Astrocyte of the cerebellum (primary cell): ENCODE results near the gene RTN4.
"Not testable (repeated sequence)": the region's sequence is repeated elsewhere in the genome, so short reads cannot be mapped to it uniquely, and the experiment has no call there.

ENCODE experiments used
- DNase-seq: peaks from one replicate; pipeline ENCODE4 v3.0.0-alpha.2; 2011; ENCODE audit warnings: low read depth
- H3K4me3 ChIP-seq: 2 replicates; pipeline ENCODE4 v1.5.1; 2011; ENCODE audit warnings: mild to moderate bottlenecking, low read depth, low read length, moderate library complexity
- CTCF ChIP-seq: IDR thresholded peaks from 2 replicates; pipeline ENCODE4 v1.5.1; 2012; ENCODE audit warnings: low read length, low read depth, moderate library complexity, mild to moderate bottlenecking; ENCODE audit errors: missing control alignments
- in situ Hi-C: cut with HindIII; loops from 2 replicates; pipeline ENCODE4 v1.10.0; 2017; ENCODE audit warnings: low sequenced_read_pairs

The RTN4 gene

DNA sequence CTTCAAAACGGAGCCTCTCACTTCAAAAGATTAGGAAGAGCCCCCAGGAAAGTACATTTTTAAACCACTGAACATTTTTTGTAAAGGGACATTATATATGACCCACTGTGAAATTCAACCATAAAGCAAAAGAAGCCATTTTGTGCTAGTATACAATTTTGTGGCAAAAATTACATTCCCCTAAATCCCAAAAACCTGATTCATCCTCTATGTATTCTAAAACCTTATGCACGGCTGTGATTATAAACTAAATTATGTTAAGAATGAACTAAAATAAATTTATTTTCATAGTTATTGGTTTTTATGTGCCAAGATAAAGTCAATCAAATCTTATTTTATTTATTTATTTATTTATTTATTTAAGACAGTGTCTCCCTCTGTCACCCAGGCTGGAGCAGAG is 48.5 kb downstream of the RTN4 start:
- in situ Hi-C loops = no loop called here
- TF ChIP-seq CTCF = no peak
- H3K4me3 ChIP-seq = no peak overlapping the region
- DNase-seq = no peak

DNA sequence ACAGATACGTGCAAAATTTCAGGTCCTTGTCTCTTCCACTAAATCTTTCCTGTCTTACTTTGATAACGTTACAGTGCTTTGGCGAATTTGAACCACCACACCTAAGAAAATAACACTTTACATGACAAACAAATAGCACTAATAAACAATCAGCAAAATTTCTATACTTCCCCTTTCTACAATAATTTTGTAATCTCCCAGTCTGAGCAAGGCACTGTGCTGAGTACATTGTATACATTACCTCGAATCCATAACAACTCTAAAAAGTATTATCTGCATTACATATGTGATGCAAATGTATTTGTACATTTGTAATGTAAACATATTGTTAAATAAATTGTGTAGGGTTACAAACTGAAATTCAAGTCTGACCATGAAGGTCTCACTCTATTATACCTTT is 49.9 kb downstream of the RTN4 start:
- DNase-seq = no peak
- no peak for TF ChIP-seq CTCF
- in situ Hi-C loops = no loop called here
- H3K4me3 ChIP-seq = no peak overlapping the region

DNA sequence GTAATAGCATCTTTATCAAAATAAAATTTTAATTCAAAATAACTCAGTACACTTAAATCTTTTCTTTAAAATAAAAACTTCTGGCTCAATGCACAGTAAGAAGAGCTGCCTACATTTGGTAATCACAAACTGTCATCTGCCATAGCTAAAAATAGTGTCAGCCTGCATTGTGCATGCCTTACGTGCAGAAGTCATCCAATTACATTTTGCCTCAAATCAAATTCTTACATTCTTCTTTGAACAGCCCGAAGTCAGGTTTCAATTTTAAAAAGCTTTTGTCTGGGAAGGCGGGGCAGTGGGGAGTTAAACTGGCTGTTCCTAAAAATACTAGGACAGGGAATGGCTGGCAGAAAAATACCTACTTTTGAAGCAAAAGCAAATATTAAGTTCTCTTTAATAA is 51.1 kb downstream of the RTN4 start:
- in situ Hi-C loops = no loop called here
- no peak overlapping the region for H3K4me3 ChIP-seq
- no peak for DNase-seq
- TF ChIP-seq CTCF = no peak

DNA sequence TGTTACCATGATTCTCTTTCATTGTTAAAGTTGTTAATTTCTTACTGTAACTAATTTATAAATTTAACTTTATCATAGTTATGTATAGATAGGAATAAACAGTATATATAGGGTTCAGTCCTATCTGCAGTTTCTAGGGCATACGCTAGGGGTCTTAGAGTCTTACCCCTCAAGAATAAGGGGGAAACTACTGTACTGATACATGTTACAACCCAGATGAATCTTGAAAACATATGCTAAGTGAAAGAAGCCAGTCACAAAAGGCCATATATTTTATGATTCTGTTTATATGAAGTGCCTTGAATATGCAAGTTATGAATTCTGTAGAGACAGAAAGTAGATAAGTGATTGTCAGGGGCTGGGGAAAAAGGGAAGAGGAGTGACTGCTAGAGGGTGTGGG is 52.4 kb downstream of the RTN4 start:
- no peak overlapping the region for H3K4me3 ChIP-seq
- in situ Hi-C loops = no loop called here
- TF ChIP-seq CTCF = no peak
- DNase-seq = no peak

DNA sequence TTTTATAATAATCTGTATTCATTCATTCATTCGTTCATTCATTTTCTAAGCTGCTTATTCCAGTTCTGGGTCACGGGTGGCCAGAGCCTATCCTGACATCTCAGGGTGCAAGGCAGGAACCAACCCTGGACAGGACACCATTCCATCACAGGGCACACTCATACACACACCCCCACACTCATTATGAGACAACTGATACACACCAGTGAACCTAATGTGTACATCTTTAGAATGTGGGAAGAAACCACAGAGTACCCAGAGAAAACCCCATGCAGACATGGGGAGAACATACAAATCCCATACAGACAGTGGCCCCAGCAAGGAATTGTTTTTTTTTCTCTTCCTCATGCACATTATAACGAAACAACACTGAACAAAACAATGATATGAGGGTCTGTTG is 54.7 kb downstream of the RTN4 start:
- no peak for TF ChIP-seq CTCF
- DNase-seq = no peak
- in situ Hi-C loops = no loop called here
- H3K4me3 ChIP-seq = no peak overlapping the region

DNA sequence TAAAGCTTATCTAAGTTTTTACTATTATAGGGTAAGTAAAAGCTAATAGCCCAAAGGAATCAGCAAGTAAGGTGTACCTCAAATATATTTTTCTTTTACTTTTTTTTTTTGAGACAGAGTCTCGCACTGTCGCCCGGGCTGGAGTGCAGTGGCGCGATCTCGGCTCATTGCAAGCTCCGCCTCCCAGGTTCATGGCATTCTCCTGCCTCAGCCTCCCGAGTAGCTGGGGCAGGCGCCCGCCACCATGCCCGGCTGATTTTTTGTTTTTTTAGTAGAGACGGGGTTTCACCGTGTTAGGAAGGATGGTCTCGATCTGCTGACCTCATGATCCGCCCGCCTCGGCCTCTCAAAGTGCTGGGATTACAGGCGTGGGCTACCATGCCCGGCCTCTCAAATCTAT is 59.6 kb downstream of the RTN4 start:
- DNase-seq, in situ Hi-C loops, H3K4me3 ChIP-seq: not testable (repeated sequence)

DNA sequence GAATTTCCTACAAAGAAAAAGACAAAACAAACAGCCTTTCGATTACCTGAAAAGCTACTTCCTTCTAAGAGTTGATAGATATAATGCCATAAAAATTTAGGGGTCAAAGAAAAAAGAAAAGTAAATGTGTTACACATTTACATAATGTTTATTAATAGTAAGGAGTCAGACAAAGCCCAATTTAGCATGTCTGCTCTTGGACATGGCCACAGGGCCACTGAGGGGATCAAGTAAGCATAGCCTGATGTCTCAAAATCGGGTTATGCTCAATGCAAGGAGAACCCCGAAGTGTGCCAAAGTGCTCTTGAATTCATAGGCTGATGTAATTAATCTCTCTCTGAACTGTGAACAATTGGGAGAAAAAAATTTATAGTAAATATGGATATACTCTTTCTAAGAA is 61.6 kb downstream of the RTN4 start:
- no peak overlapping the region for H3K4me3 ChIP-seq
- no peak for DNase-seq
- TF ChIP-seq CTCF = no peak
- in situ Hi-C loops = no loop called here
